Loucy (cell line): ENCODE measurements around the gene ZSWIM6.

Experiments
- H2AFZ ChIP-seq: fragments of 200-600 bp; sonication (generic); 2 replicates; pipeline ENCODE4 v1.6.0; 2016; ENCODE audit warnings: antibody characterized with exemption, mild to moderate bottlenecking, low read length, moderate library complexity
- H3F3A ChIP-seq: fragments of 200-600 bp; 2 replicates; pipeline ENCODE4 v1.6.0; 2016; ENCODE audit warnings: antibody characterized with exemption, low read depth, mild to moderate bottlenecking
- H3K27me3 ChIP-seq: fragments of 200-600 bp; sonication (generic); 2 replicates; pipeline ENCODE4 v1.6.1; 2014; ENCODE audit warnings: low read length, mild to moderate bottlenecking; ENCODE audit not compliant: insufficient read depth, poor library complexity, severe bottlenecking
- H3K36me3 ChIP-seq: fragments of 200-600 bp; sonication (generic); 2 replicates; pipeline ENCODE4 v1.6.1; 2016; ENCODE audit warnings: low read length; ENCODE audit not compliant: insufficient read depth
- H3K4me1 ChIP-seq: fragments of 200-600 bp; sonication (generic); 2 replicates; pipeline ENCODE4 v1.5.1; 2014; ENCODE audit warnings: low read length, mild to moderate bottlenecking; ENCODE audit not compliant: insufficient read depth, poor library complexity, severe bottlenecking
- H3K4me2 ChIP-seq: fragments of 200-600 bp; sonication (generic); 2 replicates; pipeline ENCODE4 v1.6.0; 2014; ENCODE audit warnings: antibody characterized with exemption, low read length, low read depth, mild to moderate bottlenecking; ENCODE audit not compliant: poor library complexity, severe bottlenecking
- H3K4me3 ChIP-seq: fragments of 200-600 bp; sonication (generic); 2 replicates; pipeline ENCODE4 v1.5.1; 2014; ENCODE audit warnings: low read length, mild to moderate bottlenecking, mixed read lengths; ENCODE audit not compliant: poor library complexity, severe bottlenecking
- H3K79me2 ChIP-seq: fragments of 200-600 bp; sonication (generic); 2 replicates; pipeline ENCODE4 v1.6.1; 2014; ENCODE audit warnings: low read length; ENCODE audit not compliant: insufficient read depth
- H3K9ac ChIP-seq: fragments of 200-600 bp; sonication (generic); 2 replicates; pipeline ENCODE4 v1.6.0; 2014; ENCODE audit warnings: mild to moderate bottlenecking, low read depth, low read length, moderate library complexity; ENCODE audit not compliant: poor library complexity, severe bottlenecking
- H3K9me2 ChIP-seq: fragments of 200-600 bp; sonication (generic); replicated peaks from 2 replicates; pipeline ENCODE4 v1.6.1; 2016; ENCODE audit warnings: low read depth, low read length, mixed read lengths
- H3K9me3 ChIP-seq: fragments of 200-600 bp; sonication (generic); 2 replicates; pipeline ENCODE4 v1.6.1; 2014; ENCODE audit warnings: mild to moderate bottlenecking, antibody characterized with exemption, low read length, low read depth; ENCODE audit not compliant: insufficient read depth
- H4K20me1 ChIP-seq: fragments of 200-600 bp; sonication (generic); 2 replicates; pipeline ENCODE4 v1.6.0; 2014; ENCODE audit warnings: antibody characterized with exemption, low read length, mild to moderate bottlenecking; ENCODE audit not compliant: insufficient read depth, poor library complexity, severe bottlenecking
- CTCF ChIP-seq: fragments of 200-600 bp; sonication (generic); conservative IDR thresholded peaks from 2 replicates; pipeline ENCODE4 v1.5.1; 2014; ENCODE audit warnings: mild to moderate bottlenecking, antibody characterized with exemption, low read length
- EZH2phosphoT487 ChIP-seq: fragments of 200-600 bp; IDR thresholded peaks from 2 replicates; pipeline ENCODE4 v1.6.1; 2018; ENCODE audit warnings: antibody characterized with exemption, mild to moderate bottlenecking, moderate library complexity, borderline replicate concordance

ZSWIM6 gene

GRCh38 chr5:61440086-61440485, 108.0 kb downstream of the ZSWIM6 start:
- H3K9ac ChIP-seq = no peak overlapping the region
- H3K36me3 ChIP-seq = no peaks in the 10 kb centered on the region
- no peak overlapping the region for H3K4me2 ChIP-seq
- no peaks in the 10 kb centered on the region for H3K9me2 ChIP-seq
- peaks cover 6% of the 10 kb centered on the region; the same call in 1 of the 2 replicates for H3K79me2 ChIP-seq
- no peaks in the 10 kb centered on the region for H3K27me3 ChIP-seq
- H3F3A ChIP-seq = no peaks in the 10 kb centered on the region
- H3K4me3 ChIP-seq = no peak overlapping the region
- TF ChIP-seq CTCF (no peak), EZH2phosphoT487 (no peak)
- H3K9me3 ChIP-seq = peaks cover 16% of the 10 kb centered on the region; the same call in 1 of the 2 replicates
- no peak overlapping the region for H2AFZ ChIP-seq
- H3K4me1 ChIP-seq = no peaks in the 10 kb centered on the region
- H4K20me1 ChIP-seq = no peaks in the 10 kb centered on the region

GRCh38 chr5:61440596-61440995, 108.5 kb downstream of the ZSWIM6 start:
- H4K20me1 ChIP-seq = no peaks in the 10 kb centered on the region
- no peak for TF ChIP-seq CTCF
- H3K79me2 ChIP-seq = peaks cover 6% of the 10 kb centered on the region; the same call in 1 of the 2 replicates
- H3K9me2 ChIP-seq = no peaks in the 10 kb centered on the region
- H3K36me3 ChIP-seq = no peaks in the 10 kb centered on the region
- no peak overlapping the region for H2AFZ ChIP-seq
- H3K4me2 ChIP-seq = no peak overlapping the region
- no peaks in the 10 kb centered on the region for H3K27me3 ChIP-seq
- peaks cover 16% of the 10 kb centered on the region; the same call in 1 of the 2 replicates for H3K9me3 ChIP-seq
- no peaks in the 10 kb centered on the region for H3F3A ChIP-seq
- no peaks in the 10 kb centered on the region for H3K4me1 ChIP-seq
- H3K4me3 ChIP-seq = no peak overlapping the region
- no peak overlapping the region for H3K9ac ChIP-seq

GRCh38 chr5:61441742-61442141, 109.7 kb downstream of the ZSWIM6 start:
- no peak overlapping the region for H3K4me3 ChIP-seq
- H3K9me3 ChIP-seq = peaks cover 16% of the 10 kb centered on the region; the same call in 1 of the 2 replicates
- no peak overlapping the region for H3K9ac ChIP-seq
- no peaks in the 10 kb centered on the region for H3K9me2 ChIP-seq
- H3F3A ChIP-seq = no peaks in the 10 kb centered on the region
- H4K20me1 ChIP-seq = no peaks in the 10 kb centered on the region
- no peaks in the 10 kb centered on the region for H3K36me3 ChIP-seq
- no peak overlapping the region for H3K4me2 ChIP-seq
- H3K27me3 ChIP-seq = no peaks in the 10 kb centered on the region
- peaks cover 6% of the 10 kb centered on the region; the same call in 1 of the 2 replicates for H3K79me2 ChIP-seq
- TF ChIP-seq EZH2phosphoT487 (no peak), CTCF (no peak)
- H3K4me1 ChIP-seq = no peaks in the 10 kb centered on the region
- no peak overlapping the region for H2AFZ ChIP-seq
